Measurements from ENCODE around the gene SGF29. TPM values are rescaled to one million over a fixed set of nuclear protein-coding genes. Genes with fewer than 3 reads are reported as not detected.

The SGF29 gene
- total RNA-seq, result 4.9 and 5.6 TPM in 2 replicates

DNA sequence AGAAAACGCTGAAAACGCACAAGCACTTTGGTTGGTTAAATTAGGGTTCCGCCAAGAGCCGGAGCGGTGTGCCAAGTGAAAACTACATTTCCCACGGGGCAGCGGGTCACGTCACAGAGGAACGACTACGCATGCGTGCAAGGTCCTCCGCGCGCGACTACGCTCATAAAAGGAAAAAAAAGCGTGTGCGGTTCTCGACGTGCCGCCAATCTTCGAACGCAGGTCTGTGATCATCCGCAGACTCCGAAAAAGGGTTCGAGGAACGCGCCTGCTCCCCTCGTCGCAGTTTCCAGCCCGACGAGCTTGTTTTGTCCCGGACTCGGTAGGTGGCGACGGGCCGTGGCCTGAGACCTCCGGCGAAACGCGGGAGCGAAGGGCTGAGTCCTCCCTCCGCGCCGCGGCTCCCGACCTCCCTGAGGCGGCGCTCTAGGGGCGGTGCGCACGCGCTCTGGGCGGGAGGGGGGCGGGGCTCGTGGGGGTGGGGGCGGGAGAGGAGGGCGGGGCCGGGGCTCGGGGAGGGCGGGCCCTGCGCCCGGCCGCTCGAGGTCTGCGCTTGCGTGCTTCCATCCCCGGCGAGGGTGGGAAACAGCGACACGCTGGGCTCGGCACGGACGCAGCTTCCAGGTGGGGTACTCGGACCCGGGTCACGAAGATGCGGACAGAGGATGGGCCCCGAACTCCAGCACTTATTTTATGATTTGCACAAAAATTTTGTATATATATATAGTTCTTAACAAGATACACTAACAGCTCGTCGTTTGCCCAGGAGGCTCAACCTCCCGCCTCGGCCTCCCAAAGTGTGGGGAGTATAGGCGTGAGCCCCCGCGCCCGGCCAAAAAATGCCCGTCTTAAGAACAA lies at the start of gene SGF29:
TSS of gene SGF29 (plus strand) at position 145 of the 858 bp plus-strand sequence. CDS start 27,150 bp downstream, outside the sequence.

DNA sequence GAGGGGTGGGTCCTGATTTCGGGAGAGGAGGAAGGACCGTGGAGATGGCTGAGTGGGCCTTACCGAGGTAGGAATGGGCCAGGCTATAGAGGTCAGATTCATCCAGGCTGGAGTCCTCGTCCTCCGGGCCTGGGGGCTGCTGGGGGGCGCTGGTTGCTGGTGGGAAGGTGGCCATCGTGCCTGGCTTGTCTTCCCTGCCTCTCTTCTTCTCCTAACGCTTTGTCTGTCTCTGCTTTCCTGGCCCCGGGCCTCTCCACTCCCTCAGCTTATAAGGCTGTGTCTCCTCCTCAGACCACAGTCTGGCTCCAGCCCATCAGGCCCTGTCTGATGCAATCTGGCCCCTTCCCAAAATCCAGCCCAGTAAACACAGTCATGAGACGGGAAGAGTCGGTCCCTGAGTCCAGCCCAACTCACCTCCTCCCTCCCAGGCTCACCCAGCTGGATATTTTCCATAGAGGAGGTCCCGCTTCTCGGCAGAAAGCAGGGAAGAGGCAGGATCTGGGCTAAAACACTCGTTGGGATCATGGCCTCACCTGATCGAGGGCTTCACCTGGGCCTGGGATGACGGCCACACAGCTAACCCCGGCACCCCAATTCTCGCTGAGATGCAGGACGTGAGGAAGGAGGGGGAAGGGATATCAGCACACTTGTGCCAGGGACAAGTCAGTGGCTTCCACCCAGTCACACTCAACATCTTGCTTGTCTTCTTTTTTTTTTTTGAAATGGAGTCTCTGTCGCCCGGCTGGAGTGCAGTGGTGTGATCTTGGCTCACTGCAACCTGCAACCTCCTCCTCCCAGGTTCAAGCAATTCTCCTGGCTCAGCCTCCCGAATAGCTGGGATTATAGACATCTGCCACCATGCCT lies 14.8 kb upstream of the SGF29 start, which contains the start of gene NUPR1:
TSS of gene NUPR1 (minus strand) at position 242 of the 864 bp plus-strand sequence. CDS start at position 175, 67 bp downstream.

GRCh38 chr16:28596840-28597691 lies 43.3 kb downstream of the SGF29 start, which contains the start of gene SULT1A2:
SULT1A2 (minus strand) TSS chr16:28597050; CDS start chr16:28595930, 1,120 bp downstream.

GRCh38 chr16:28609631-28610594 lies 56.2 kb downstream of the SGF29 start, which contains the start of gene SULT1A1:
SULT1A1 (minus strand) TSS chr16:28610044; CDS start chr16:28608855, 1,189 bp downstream.

DNA sequence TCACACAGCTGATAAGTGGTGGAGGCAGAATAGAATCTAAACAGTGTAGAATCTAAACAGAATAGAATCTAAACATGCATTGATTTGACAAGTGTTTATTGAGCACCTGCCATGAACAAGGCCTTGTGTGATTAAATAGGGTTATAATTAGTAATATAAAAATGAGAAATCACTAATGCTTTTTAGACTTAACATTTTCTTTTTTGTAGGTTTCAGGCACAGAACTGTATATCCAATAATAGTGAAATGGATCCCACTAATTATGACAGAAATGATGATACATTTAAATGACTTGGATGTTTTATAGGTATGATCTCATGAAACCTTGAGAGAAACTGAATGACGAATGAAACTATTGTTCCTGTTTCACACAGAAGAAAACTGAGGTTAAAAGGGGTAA lies 84.0 kb downstream of the SGF29 start, which contains the start of gene NPIPB8:
TSS of gene NPIPB8 (plus strand) at position 301 of the 400 bp plus-strand sequence. CDS start 296 bp downstream, outside the sequence.

Other genes starting within 250 kb of the SGF29 start
- gene NPIPB6, start 190.4 kb upstream of the SGF29 start, total RNA-seq, result 1.5 and 1.6 TPM in 2 replicates
- gene EIF3CL, start 150.1 kb upstream of the SGF29 start, total RNA-seq, result 61.2 and 97.5 TPM in 2 replicates
- not detected in 2 replicates for gene NPIPB7, start 81.6 kb upstream of the SGF29 start, total RNA-seq
- gene CLN3, start 61.8 kb upstream of the SGF29 start, total RNA-seq, result 8.3 and 9.4 TPM in 2 replicates
- not detected in 2 replicates for gene APOBR, start 59.3 kb upstream of the SGF29 start, total RNA-seq
- not detected in 2 replicates for gene IL27, start 47.1 kb upstream of the SGF29 start, total RNA-seq
- gene NUPR1, start 14.9 kb upstream of the SGF29 start, total RNA-seq, result 4.5 and 5.4 TPM in 2 replicates
- not detected in 2 replicates for gene SULT1A2, start 43.1 kb downstream of the SGF29 start, total RNA-seq
- gene SULT1A1, start 56.1 kb downstream of the SGF29 start, total RNA-seq, result 0.42 and 1.2 TPM in 2 replicates
- 0.14 TPM in 1 of 2 replicates, not detected in the other for gene NPIPB8, start 84.1 kb downstream of the SGF29 start, total RNA-seq
- gene EIF3C, start 157.5 kb downstream of the SGF29 start, total RNA-seq, result 50.2 and 144 TPM in 2 replicates
- 3.6 and 4.6 TPM in 2 replicates for gene NPIPB9, start 197.9 kb downstream of the SGF29 start, total RNA-seq

Measured in smooth muscle cell of the umbilical artery (primary cell).